Stimulated activated naive B cell treated with anti-CD40 and anti-IgM and Interleukin-4, amounts not matched to agents 10 μg/mL and 1 μg/mL and 100 μg/mL, for 72 hours (primary cell): ENCODE results near the gene RASD2.
A peak's percentile ranks its signal among the peaks of the same experiment; 100 is the strongest.
"Not testable (repeated sequence)": the region's sequence is repeated elsewhere in the genome, so short reads cannot be mapped to it uniquely, and the experiment has no call there.

ENCODE experiments used
- ATAC-seq, 2 donors: fragments of 150-1000 bp; cut with Tn5 transposase; replicated peaks; 2 replicates each; pipeline ENCODE4 v1.10.0; 2021; ENCODE audit warnings: moderate library complexity in 1 of 2
- DNase-seq: peaks from one replicate; pipeline ENCODE4 v3.0.0; 2021
- H3K27ac Mint-ChIP-seq: one replicate; pipeline ENCODE4 v1.8.0; 2022; ENCODE audit warnings: mild to moderate bottlenecking, mixed read lengths
- H3K27me3 Mint-ChIP-seq, 2 donors: one replicate each; pipeline ENCODE4 v1.8.0; 2022; ENCODE audit warnings: mixed read lengths in 2 of 2
- H3K36me3 Mint-ChIP-seq, 2 donors: one replicate each; pipeline ENCODE4 v1.8.0; 2022; ENCODE audit warnings: mixed read lengths in 2 of 2, mild to moderate bottlenecking in 1 of 2
- H3K4me1 Mint-ChIP-seq, 2 donors: one replicate each; pipeline ENCODE4 v1.8.0; 2022; ENCODE audit warnings: mixed read lengths in 2 of 2, mild to moderate bottlenecking in 1 of 2
- H3K4me3 Mint-ChIP-seq, 2 donors: one replicate each; pipeline ENCODE4 v1.8.0; 2022; ENCODE audit warnings: mild to moderate bottlenecking in 2 of 2, mixed read lengths in 2 of 2, moderate library complexity in 1 of 2
- H3K9me3 Mint-ChIP-seq, 2 donors: one replicate each; pipeline ENCODE4 v1.8.0; 2022; ENCODE audit warnings: mixed read lengths in 2 of 2, mild to moderate bottlenecking in 1 of 2

The RASD2 gene

GRCh38 chr22:35540595-35541253, at the start of gene RASD2:
Gene RASD2 (plus strand): TSS chr22:35540831. CDS start chr22:35546810, 5,979 bp downstream.
- Mint-ChIP-seq H3K36me3 (peaks cover 0 to 4% of the 10 kb centered on the region in 2 donors), H3K4me3 (peak within 1 kb of the TSS; percentile 73 to 79), H3K9me3 (peaks cover 0 to 5% of the 10 kb centered on the region in 2 donors), H3K27me3 (peaks cover 55% of the 10 kb centered on the region in 2 donors), H3K4me1 (peaks cover 10 to 26% of the 10 kb centered on the region in 2 donors), H3K27ac (no peak within 1 kb of the TSS)
- ATAC-seq (peak; percentile 52 to 62), DNase-seq (no peak)

GRCh38 chr22:35491061-35491907, 49.3 kb upstream of the RASD2 start:
- DNase-seq, H3K27ac Mint-ChIP-seq, H3K36me3 Mint-ChIP-seq, H3K4me3 Mint-ChIP-seq, ATAC-seq, H3K4me1 Mint-ChIP-seq, H3K9me3 Mint-ChIP-seq: not testable (repeated sequence)
- peaks cover 56% of the 10 kb centered on the region in 2 donors for H3K27me3 Mint-ChIP-seq

- Mint-ChIP-seq H3K36me3 (no peaks in the 10 kb centered on the region), H3K27ac (no peak overlapping the region), H3K4me1 (no peaks in the 10 kb centered on the region), H3K27me3 (peaks cover 52 to 53% of the 10 kb centered on the region in 2 donors), H3K4me3 (no peak overlapping the region), H3K9me3 (no peaks in the 10 kb centered on the region)
- DNase-seq (no peak), ATAC-seq (no peak)
Measured at GRCh38 chr22:35491908-35492380, 48.7 kb upstream of the RASD2 start.

GRCh38 chr22:35493074-35493473, 47.6 kb upstream of the RASD2 start:
- no peak for ATAC-seq
- H3K4me3 Mint-ChIP-seq = no peak overlapping the region
- no peaks in the 10 kb centered on the region for H3K36me3 Mint-ChIP-seq
- no peak overlapping the region for H3K27ac Mint-ChIP-seq
- no peaks in the 10 kb centered on the region for H3K4me1 Mint-ChIP-seq
- no peaks in the 10 kb centered on the region for H3K9me3 Mint-ChIP-seq
- peaks cover 49 to 51% of the 10 kb centered on the region in 2 donors for H3K27me3 Mint-ChIP-seq
- no peak for DNase-seq

GRCh38 chr22:35495711-35496110, 44.9 kb upstream of the RASD2 start:
- not testable (repeated sequence) for DNase-seq, H3K27ac Mint-ChIP-seq, H3K36me3 Mint-ChIP-seq, H3K4me1 Mint-ChIP-seq, H3K9me3 Mint-ChIP-seq, H3K4me3 Mint-ChIP-seq, ATAC-seq
- H3K27me3 Mint-ChIP-seq = peaks cover 52 to 58% of the 10 kb centered on the region in 2 donors

GRCh38 chr22:35496768-35497312, 43.8 kb upstream of the RASD2 start:
- peaks cover 48 to 58% of the 10 kb centered on the region in 2 donors for H3K27me3 Mint-ChIP-seq

GRCh38 chr22:35498026-35498800, 42.4 kb upstream of the RASD2 start:
- no peaks in the 10 kb centered on the region for H3K36me3 Mint-ChIP-seq
- peaks cover 36 to 45% of the 10 kb centered on the region in 2 donors for H3K27me3 Mint-ChIP-seq
- no peak overlapping the region for H3K27ac Mint-ChIP-seq
- no peak for DNase-seq
- H3K4me1 Mint-ChIP-seq = no peaks in the 10 kb centered on the region
- no peaks in the 10 kb centered on the region for H3K9me3 Mint-ChIP-seq
- H3K4me3 Mint-ChIP-seq = no peak overlapping the region
- no peak for ATAC-seq

More at GRCh38 chr22:35496768-35497312, 43.8 kb upstream of the RASD2 start:
- no peaks in the 10 kb centered on the region for H3K4me1 Mint-ChIP-seq
- no peak overlapping the region for H3K27ac Mint-ChIP-seq
- no peaks in the 10 kb centered on the region for H3K36me3 Mint-ChIP-seq
- H3K9me3 Mint-ChIP-seq = no peaks in the 10 kb centered on the region
- ATAC-seq = no peak
- no peak overlapping the region for H3K4me3 Mint-ChIP-seq
- no peak for DNase-seq

- Mint-ChIP-seq H3K27me3 (peaks cover 16 to 24% of the 10 kb centered on the region in 2 donors), H3K27ac (no peak overlapping the region)
Measured at GRCh38 chr22:35502836-35503235, 37.8 kb upstream of the RASD2 start.

GRCh38 chr22:35505399-35506258, 35.0 kb upstream of the RASD2 start:
- H3K4me1 Mint-ChIP-seq = peaks cover 0 to 2% of the 10 kb centered on the region in 2 donors
- no peak overlapping the region for H3K4me3 Mint-ChIP-seq
- H3K36me3 Mint-ChIP-seq = no peaks in the 10 kb centered on the region
- DNase-seq = peak; percentile 9
- peaks cover 0 to 4% of the 10 kb centered on the region in 2 donors for H3K9me3 Mint-ChIP-seq
- no peak overlapping the region for H3K27ac Mint-ChIP-seq
- peaks cover 7 to 24% of the 10 kb centered on the region in 2 donors for H3K27me3 Mint-ChIP-seq
- peak; percentile 74 to 81 for ATAC-seq

More at GRCh38 chr22:35502836-35503235, 37.8 kb upstream of the RASD2 start:
- ATAC-seq (no peak), DNase-seq (no peak)
- Mint-ChIP-seq H3K9me3 (no peaks in the 10 kb centered on the region), H3K4me1 (peaks cover 0 to 2% of the 10 kb centered on the region in 2 donors), H3K36me3 (no peaks in the 10 kb centered on the region), H3K4me3 (no peak overlapping the region)

GRCh38 chr22:35506259-35506570, 34.4 kb upstream of the RASD2 start:
- Mint-ChIP-seq H3K9me3 (peaks cover 0 to 4% of the 10 kb centered on the region in 2 donors), H3K36me3 (no peaks in the 10 kb centered on the region), H3K27me3 (peaks cover 7 to 24% of the 10 kb centered on the region in 2 donors), H3K4me3 (no peak overlapping the region), H3K4me1 (peaks cover 0 to 2% of the 10 kb centered on the region in 2 donors), H3K27ac (no peak overlapping the region)
- DNase-seq (no peak), ATAC-seq (no peak)

- not testable (repeated sequence) for H3K9me3 Mint-ChIP-seq, H3K4me1 Mint-ChIP-seq, H3K27ac Mint-ChIP-seq, DNase-seq, H3K4me3 Mint-ChIP-seq, ATAC-seq, H3K36me3 Mint-ChIP-seq
- H3K27me3 Mint-ChIP-seq = peaks cover 7 to 24% of the 10 kb centered on the region in 2 donors
Measured at GRCh38 chr22:35507851-35508250, 32.8 kb upstream of the RASD2 start.

GRCh38 chr22:35509451-35509850, 31.2 kb upstream of the RASD2 start:
- H3K36me3 Mint-ChIP-seq = no peaks in the 10 kb centered on the region
- peaks cover 14 to 31% of the 10 kb centered on the region in 2 donors for H3K27me3 Mint-ChIP-seq
- DNase-seq (no peak), ATAC-seq (no peak)
- peaks cover 0 to 4% of the 10 kb centered on the region in 2 donors for H3K9me3 Mint-ChIP-seq
- no peak overlapping the region for H3K4me3 Mint-ChIP-seq
- H3K27ac Mint-ChIP-seq = no peak overlapping the region
- H3K4me1 Mint-ChIP-seq = peaks cover 0 to 2% of the 10 kb centered on the region in 2 donors

GRCh38 chr22:35509960-35510359, 30.7 kb upstream of the RASD2 start:
- Mint-ChIP-seq H3K9me3 (peaks cover 0 to 4% of the 10 kb centered on the region in 2 donors), H3K4me1 (peaks cover 0 to 2% of the 10 kb centered on the region in 2 donors), H3K36me3 (no peaks in the 10 kb centered on the region), H3K4me3 (no peak overlapping the region), H3K27ac (no peak overlapping the region), H3K27me3 (peaks cover 14 to 31% of the 10 kb centered on the region in 2 donors)
- ATAC-seq (no peak), DNase-seq (no peak)
